GM18873 (cell line): ENCODE results near the gene CEACAM20.
"Not testable (repeated sequence)": the region's sequence is repeated elsewhere in the genome, so short reads cannot be mapped to it uniquely, and the experiment has no call there.

Experiments
- ATAC-seq: cut with Tn5 transposase; IDR thresholded peaks from one replicate; pipeline ENCODE4 v1.9.1; 2021; ENCODE audit warnings: mild to moderate bottlenecking, moderate library complexity, moderate number of reproducible peaks; ENCODE audit not compliant: unreplicated experiment, low FRiP score

The CEACAM20 gene

DNA sequence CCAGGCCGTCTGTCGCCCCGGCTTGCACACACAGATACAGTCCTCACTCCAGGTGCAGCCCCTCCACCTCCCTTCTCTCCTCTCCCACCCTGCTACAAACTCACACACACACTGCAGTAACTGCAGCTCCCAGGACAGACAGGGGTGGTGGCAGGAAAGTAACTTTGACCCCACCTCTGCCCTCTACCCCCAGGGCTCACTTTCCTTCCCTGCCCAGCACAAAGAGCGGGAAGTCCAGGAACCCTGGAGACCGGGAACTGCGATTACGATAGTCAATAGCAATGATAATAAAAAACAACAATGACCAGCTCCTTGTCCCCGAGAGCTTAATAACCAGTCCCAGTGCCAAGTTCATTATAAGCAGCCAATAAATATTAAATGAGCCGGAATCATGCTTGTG lies at the start of gene CEACAM20:
TSS of gene CEACAM20 (minus strand) at position 140 of the 400 bp plus-strand sequence. CDS start 166 bp downstream, outside the sequence.
- ATAC-seq: no peak

- ATAC-seq: no peak
These were observed 48.0 kb upstream of the CEACAM20 start for GRCh38 chr19:44577566-44577874.

DNA sequence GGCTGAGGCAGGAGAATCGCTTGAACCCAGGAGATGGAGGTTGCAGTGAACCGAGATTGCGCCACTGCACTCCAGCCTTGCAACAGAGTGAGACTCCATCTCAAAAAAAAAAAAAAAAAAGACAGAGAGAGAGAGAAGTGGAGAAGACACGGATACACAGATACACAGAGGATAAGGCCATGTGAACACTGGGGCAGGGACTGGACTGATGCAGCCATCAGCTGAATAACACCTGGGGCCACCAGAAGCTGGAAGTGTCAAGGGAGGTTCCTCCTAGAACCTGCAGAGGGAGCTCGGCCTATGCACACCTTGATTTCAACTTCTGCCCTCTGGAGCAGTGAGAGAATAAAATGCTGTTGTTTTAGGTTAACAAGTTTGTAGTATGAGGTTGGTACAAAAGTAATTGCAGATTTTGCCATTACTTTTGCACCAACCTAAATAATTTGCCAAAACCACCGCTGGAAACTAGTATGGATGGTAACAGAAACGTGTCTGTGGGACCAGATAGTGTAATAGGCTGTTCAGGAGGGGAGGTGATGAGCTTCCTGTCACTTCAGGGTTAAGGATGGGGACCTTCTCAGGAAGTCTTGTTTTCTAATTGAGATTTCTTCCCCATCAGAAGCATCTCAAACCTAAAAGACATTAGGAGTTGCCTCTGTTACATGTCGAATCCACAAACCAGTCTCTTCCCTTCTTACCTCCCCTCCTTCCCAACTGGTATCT lies 47.5 kb upstream of the CEACAM20 start:
- no peak for ATAC-seq

GRCh38 chr19:44575116-44575700 lies 45.7 kb upstream of the CEACAM20 start:
- ATAC-seq: no peak

GRCh38 chr19:44574186-44574950 lies 44.9 kb upstream of the CEACAM20 start:
- ATAC-seq: no peak

GRCh38 chr19:44573627-44574026 lies 44.2 kb upstream of the CEACAM20 start:
- ATAC-seq: no peak

GRCh38 chr19:44573183-44573582 lies 43.7 kb upstream of the CEACAM20 start:
- ATAC-seq: no peak

- ATAC-seq: no peak
These were observed 43.1 kb upstream of the CEACAM20 start for GRCh38 chr19:44572581-44572900.

GRCh38 chr19:44571830-44572580 lies 42.5 kb upstream of the CEACAM20 start:
- ATAC-seq: no peak

DNA sequence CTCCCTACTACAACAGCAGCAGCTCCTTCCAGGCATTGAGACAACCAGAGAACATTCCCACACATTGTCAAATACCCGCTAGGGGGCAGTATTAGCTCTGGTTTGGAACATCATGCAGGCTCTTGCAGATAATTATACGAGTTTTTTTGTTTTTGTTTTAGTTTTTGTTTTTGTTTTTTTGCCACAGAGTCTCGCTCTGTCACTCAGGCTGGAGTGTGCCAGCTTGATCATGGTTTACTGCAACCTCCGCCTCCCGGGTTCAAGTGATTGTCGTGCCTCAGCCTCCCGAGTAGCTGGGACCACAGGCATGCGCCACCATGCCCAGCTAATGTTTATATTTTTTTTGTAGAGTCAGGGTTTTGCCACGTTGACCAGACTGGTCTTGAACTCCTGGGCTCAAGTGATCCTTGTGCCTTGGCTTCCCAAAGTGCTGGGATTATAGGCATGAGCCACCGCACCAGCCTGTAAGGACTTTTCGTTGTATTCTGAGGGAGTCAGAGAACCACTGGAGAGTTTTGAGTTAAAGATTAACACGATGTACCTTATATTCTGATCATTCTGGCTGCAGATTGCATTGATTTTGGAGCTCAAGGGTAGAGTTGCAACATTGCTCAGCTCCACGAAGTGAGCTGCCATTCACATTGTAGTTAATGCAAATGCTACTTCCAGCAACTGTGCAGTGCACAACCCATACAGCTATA lies 41.7 kb upstream of the CEACAM20 start:
- ATAC-seq: no peak

DNA sequence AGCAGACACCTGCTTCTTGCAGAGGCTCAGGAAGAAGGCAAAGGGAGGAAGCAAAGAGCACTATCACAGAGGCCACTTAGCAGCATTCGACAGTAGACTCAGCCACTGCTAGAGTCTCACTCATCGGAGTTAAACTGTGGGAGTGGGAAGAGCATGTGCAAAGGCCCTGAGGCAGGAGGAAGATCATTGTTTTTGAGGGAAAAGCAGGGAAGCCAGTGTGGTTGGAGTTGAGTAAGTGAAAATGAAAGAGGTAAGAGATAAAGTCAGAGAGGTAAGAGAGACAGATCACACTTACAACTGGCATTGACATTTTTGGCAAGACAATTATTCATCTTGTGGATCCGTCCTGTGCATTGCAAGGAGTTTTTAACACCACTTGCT lies 41.1 kb upstream of the CEACAM20 start:
- no peak for ATAC-seq

GRCh38 chr19:44567745-44568144 lies 38.3 kb upstream of the CEACAM20 start:
- ATAC-seq: no peak

- ATAC-seq: no peak
These were observed 37.5 kb upstream of the CEACAM20 start for GRCh38 chr19:44566984-44567383.

GRCh38 chr19:44563086-44563655 lies 33.7 kb upstream of the CEACAM20 start:
- not testable (repeated sequence) for ATAC-seq

DNA sequence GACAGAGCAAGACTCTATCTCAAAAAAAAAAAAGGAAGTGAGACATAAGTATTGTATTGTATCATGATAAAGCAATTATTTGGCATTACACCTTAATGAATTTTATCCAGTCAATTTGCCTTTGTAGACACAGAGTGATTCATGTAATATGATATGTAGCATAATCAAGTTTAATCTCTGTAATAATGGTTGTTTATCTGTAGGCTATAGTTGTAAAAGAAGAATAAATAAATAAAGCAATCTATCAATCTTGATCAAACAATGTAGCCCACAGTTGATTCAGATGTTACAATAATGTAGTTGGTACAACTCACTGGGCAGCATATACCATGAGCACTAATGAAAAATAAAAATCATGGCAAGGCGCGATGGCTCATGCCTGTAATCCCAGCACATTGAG lies 28.5 kb upstream of the CEACAM20 start:
- ATAC-seq: no peak

- no peak for ATAC-seq
These were observed 25.3 kb upstream of the CEACAM20 start for GRCh38 chr19:44554641-44555246.

DNA sequence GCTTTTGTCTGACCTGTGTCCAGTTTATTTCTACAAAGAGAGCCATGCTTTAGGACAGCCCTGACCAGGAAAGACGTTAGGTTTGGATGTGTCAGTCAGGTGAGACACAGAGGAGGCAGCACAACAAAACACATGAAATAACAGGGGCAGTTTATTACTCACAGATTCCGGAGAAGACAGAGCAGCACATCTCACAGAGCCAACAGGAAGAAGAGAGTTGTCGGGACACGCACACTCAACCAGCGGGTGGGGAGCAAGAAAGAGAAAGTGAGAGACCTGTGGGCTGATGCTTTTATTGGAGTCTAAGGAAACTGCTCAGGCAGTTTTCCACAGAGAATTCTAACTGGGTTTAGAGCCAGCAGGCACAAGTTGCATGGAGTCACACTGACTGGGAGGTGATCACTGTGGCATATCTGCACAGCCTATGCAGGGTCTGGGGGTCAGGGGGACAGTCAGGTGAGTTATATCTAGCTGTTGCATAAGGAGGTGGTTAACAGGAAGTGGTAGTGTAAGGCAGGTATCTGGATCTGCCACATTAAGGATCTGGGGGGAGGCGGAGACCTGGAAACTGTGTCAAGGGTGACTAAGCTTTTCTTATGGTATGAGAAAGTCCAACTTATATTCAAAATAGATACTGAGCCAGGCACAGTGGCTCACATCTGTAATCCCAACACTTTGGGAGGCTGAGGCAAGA lies 24.1 kb upstream of the CEACAM20 start:
- no peak for ATAC-seq

DNA sequence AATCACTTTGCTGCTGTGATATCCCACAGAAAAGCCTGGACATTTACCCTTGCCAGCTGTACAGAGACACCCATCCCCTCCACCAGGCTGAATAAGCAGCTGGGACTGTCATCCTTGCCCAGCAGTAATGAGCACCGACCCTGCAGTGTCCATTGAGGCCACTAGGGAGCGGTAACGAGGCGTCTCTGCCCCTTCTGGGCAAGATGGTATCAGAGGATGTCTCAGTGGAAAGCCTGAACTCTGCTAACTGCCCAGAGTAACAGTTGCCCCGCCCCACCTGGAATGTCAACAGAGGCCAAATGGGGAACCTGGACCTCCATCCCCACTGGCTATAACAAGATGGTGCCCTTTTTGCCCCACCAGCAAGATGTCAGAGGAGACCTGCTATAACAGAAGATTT lies 22.8 kb upstream of the CEACAM20 start:
- no peak for ATAC-seq

DNA sequence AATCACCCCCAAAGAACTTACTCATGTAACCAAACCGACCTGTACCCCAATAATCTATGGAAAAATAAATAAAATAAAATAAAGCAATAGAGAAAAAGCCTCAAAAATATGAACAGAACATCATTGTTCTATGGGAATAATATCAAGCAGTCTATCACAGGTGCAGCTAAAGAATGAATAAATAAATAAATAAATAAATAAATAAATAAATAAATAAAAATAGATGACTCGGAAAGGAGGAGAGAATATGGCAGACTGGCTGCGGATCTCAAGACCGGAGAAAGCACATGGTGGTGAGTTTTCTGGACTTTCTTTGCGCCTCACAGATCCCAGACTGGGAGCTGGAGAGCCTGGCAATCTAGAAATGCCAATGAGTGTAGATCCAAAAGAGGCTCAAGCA lies 22.4 kb upstream of the CEACAM20 start:
- no peak for ATAC-seq
